ENCODE data around the gene PALS2.

PALS2 gene

GRCh38 chr7:24572997-24573553, at the start of gene PALS2:
PALS2 (plus strand) TSS chr7:24573452; CDS start chr7:24623668, 50,216 bp downstream.
- TF ChIP-seq Cebpa-rat (IDR thresholded peaks at IDR 0.05): no peak
- H3K9me3 ChIP-seq (replicated peaks in 1 of 11): no peaks in the 10 kb centered on the region
- peak within 1 kb of the TSS; percentile 85 to 95 (median 90) for H3K4me2 ChIP-seq
- peak within 1 kb of the TSS; percentile 79 to 96 (median 88) for H3K9ac ChIP-seq
- H4K20me1 ChIP-seq: peaks cover 0 to 45% (median 32%) of the 10 kb centered on the region in 11 experiments; a peak in 15 of 22 replicates
- 0 out of 22 replicates have a peak, but pooled peaks cover 0 to 5% (median 0%) of the 10 kb centered on the region in 11 experiments for H3K27me3 ChIP-seq
- H3K4me3 ChIP-seq: peak within 1 kb of the TSS; percentile 79 to 97 (median 92)
- H3K4me1 ChIP-seq: peaks cover 15 to 45% (median 41%) of the 10 kb centered on the region in 10 experiments; a peak in 18 of 20 replicates
- peak within 1 kb of the TSS; percentile 5 to 92 (median 86); a peak in 21 of 22 replicates for H3K27ac ChIP-seq
- no peaks in the 10 kb centered on the region for H3K36me3 ChIP-seq

- no peak for TF ChIP-seq Cebpa-rat (IDR thresholded peaks at IDR 0.05)
- no peaks in the 10 kb centered on the region for H3K36me3 ChIP-seq
- no peaks in the 10 kb centered on the region for H3K4me1 ChIP-seq
- no peak overlapping the region for H3K4me2 ChIP-seq
- H3K9ac ChIP-seq: no peak overlapping the region
- no peaks in the 10 kb centered on the region for H3K9me3 ChIP-seq (replicated peaks in 1 of 11)
- H3K4me3 ChIP-seq: no peak overlapping the region
- no peaks in the 10 kb centered on the region for H4K20me1 ChIP-seq
- H3K27ac ChIP-seq: no peak overlapping the region
- H3K27me3 ChIP-seq: no peaks in the 10 kb centered on the region
Measured at GRCh38 chr7:24531255-24531654, 42.0 kb upstream of the PALS2 start.

DNA sequence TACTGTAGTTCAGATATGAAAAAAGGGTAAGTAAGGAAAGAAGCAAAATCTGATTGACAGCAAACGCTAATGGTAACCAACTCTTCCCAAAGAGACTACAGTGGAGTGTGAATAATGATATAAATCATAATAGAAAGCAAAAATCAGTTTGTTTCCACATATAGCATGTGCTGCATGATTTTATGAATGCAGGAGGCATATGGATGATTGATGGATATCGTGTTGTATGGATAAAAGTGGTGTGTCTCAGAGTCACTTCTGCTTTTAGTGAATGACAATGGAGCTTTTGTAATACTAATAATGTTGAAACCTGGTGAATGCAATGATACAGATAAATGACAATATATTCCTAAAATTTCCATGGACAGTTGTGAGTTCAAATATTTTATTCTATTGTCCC, 36.6 kb upstream of the PALS2 start:
- no peaks in the 10 kb centered on the region for H4K20me1 ChIP-seq
- H3K9me3 ChIP-seq (replicated peaks in 1 of 11): no peaks in the 10 kb centered on the region
- no peak overlapping the region for H3K27ac ChIP-seq
- H3K9ac ChIP-seq: no peak overlapping the region
- no peaks in the 10 kb centered on the region for H3K36me3 ChIP-seq
- no peak overlapping the region for H3K4me3 ChIP-seq
- no peak overlapping the region for H3K4me2 ChIP-seq
- no peaks in the 10 kb centered on the region for H3K4me1 ChIP-seq
- no peaks in the 10 kb centered on the region for H3K27me3 ChIP-seq
- no peak for TF ChIP-seq Cebpa-rat (IDR thresholded peaks at IDR 0.05)

DNA sequence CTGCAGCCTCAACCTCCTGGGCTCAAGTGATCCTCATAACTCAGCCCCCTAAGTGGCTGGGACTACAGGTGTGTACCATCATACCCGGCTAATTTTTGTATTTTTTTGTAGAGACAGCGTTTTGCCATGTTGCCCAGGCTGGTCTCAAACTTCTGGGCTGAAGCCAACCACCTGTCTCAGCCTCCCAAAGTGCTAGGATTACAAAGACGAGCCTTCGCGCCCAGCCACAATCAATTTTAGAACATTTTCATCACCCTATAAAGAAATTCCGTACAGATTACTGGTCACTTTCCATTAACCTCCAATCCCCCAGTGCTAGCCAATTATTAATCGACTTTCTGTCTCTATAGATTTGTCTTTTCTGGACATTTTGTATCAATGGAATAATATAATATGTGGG, 32.3 kb upstream of the PALS2 start:
- Histone ChIP-seq H3K9ac (no peak overlapping the region), H4K20me1 (no peaks in the 10 kb centered on the region), H3K9me3 (replicated peaks in 1 of 11) (no peaks in the 10 kb centered on the region), H3K27ac (no peak overlapping the region), H3K4me1 (no peaks in the 10 kb centered on the region), H3K4me2 (no peak overlapping the region), H3K36me3 (no peaks in the 10 kb centered on the region), H3K27me3 (no peaks in the 10 kb centered on the region), H3K4me3 (no peak overlapping the region)
- TF ChIP-seq Cebpa-rat (IDR thresholded peaks at IDR 0.05): no peak

DNA sequence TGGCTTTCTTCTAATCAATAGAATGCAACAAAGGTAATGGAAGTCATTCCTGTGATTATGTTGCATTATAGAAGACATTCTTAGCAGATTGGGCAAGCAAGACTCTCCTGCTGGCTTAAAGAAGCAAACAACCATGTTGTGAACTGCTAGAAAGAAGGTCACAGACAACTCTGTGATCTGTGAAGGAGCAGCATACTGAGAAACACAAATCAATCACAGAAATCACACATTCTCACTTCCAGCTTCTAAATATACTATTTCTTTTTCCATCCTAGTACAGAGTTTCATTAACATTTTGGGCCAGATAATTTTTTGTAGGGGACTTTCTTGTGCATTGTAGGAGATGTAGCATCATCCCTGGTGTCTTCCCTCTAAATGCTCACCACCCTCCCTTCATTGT, 28.0 kb upstream of the PALS2 start:
- TF ChIP-seq Cebpa-rat (IDR thresholded peaks at IDR 0.05): no peak
- Histone ChIP-seq H3K4me1 (no peaks in the 10 kb centered on the region), H3K9ac (no peak overlapping the region), H4K20me1 (no peaks in the 10 kb centered on the region), H3K9me3 (replicated peaks in 1 of 11) (0 out of 22 replicates have a peak, but pooled peaks cover 0 to 3% (median 0%) of the 10 kb centered on the region in 11 experiments), H3K4me2 (no peak overlapping the region), H3K27ac (no peak overlapping the region), H3K27me3 (no peaks in the 10 kb centered on the region), H3K4me3 (no peak overlapping the region), H3K36me3 (no peaks in the 10 kb centered on the region)

DNA sequence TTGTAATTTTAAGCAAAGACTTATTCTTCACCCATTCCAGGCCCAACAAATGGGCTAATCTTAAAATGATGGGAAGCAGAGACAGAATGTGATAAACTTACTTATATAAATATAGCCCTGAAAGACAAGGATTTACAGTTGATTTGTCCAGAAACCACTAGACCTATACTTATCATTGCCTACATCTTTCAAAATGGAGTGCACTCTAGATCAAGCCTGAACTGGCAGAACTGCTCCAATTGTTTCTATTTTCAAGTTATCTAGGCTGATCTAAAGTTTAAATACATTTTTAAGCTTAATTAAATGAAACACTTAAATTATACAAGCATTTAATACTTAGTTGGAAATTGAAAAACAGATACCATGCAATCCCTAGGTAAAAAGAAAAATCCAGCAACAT, 24.9 kb upstream of the PALS2 start:
- no peak for TF ChIP-seq Cebpa-rat (IDR thresholded peaks at IDR 0.05)

DNA sequence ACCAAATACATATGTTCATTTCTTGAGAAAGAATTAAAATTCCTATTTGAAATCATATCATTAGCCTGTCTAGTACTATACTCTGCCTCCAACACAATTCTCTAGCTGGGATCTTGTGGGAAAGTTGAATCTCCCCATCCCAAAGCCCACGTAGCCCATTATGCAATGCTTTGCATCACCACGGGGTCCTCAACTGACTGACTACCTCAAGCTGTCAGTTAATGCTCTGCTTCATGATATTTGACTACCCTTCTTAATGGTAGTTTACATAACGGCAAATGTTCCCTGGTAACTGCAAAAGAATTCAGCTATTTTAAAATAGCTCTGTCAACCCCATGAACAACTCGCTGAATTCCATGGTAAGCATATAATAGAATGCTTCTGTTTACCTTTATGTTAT, 23.3 kb upstream of the PALS2 start:
- no peak overlapping the region for H3K4me2 ChIP-seq
- no peak for TF ChIP-seq Cebpa-rat (IDR thresholded peaks at IDR 0.05)
- 0 out of 22 replicates have a peak, but pooled peaks cover 0 to 3% (median 0%) of the 10 kb centered on the region in 11 experiments for H3K9me3 ChIP-seq (replicated peaks in 1 of 11)
- H4K20me1 ChIP-seq: no peaks in the 10 kb centered on the region
- H3K4me1 ChIP-seq: no peaks in the 10 kb centered on the region
- no peaks in the 10 kb centered on the region for H3K36me3 ChIP-seq
- H3K9ac ChIP-seq: no peak overlapping the region
- H3K27ac ChIP-seq: no peak overlapping the region
- H3K4me3 ChIP-seq: no peak overlapping the region
- H3K27me3 ChIP-seq: no peaks in the 10 kb centered on the region

More for the DNA sequence above, 24.9 kb upstream of the PALS2 start:
- Histone ChIP-seq H3K4me3 (no peak overlapping the region), H3K27ac (no peak overlapping the region), H3K4me2 (no peak overlapping the region), H3K9ac (no peak overlapping the region), H3K4me1 (no peaks in the 10 kb centered on the region), H4K20me1 (no peaks in the 10 kb centered on the region), H3K27me3 (no peaks in the 10 kb centered on the region), H3K9me3 (replicated peaks in 1 of 11) (0 out of 22 replicates have a peak, but pooled peaks cover 0 to 3% (median 0%) of the 10 kb centered on the region in 11 experiments), H3K36me3 (no peaks in the 10 kb centered on the region)

DNA sequence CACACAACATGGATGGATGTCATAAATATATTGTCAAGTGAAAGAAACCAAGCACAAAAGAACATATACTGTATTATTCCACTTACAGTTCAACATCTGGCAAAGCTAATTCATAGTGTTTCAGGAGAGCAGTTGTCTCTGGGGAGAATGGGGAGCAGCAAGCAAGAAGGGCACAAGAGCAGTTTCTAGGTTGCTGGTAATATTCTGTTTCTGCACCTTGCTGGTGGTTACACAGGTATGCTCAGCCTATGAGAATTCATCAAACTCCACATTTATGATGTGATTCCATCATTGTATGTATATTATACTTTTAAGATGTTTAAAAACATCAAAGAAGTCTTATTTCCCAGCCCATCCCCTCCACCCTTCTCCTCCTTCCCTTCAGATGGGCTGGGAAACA, 18.1 kb upstream of the PALS2 start:
- Histone ChIP-seq H3K9ac (no peak overlapping the region), H3K4me1 (no peaks in the 10 kb centered on the region), H4K20me1 (no peaks in the 10 kb centered on the region), H3K27me3 (no peaks in the 10 kb centered on the region), H3K36me3 (no peaks in the 10 kb centered on the region), H3K4me2 (no peak overlapping the region), H3K4me3 (no peak overlapping the region), H3K9me3 (replicated peaks in 1 of 11) (no peaks in the 10 kb centered on the region), H3K27ac (no peak overlapping the region)
- no peak for TF ChIP-seq Cebpa-rat (IDR thresholded peaks at IDR 0.05)

DNA sequence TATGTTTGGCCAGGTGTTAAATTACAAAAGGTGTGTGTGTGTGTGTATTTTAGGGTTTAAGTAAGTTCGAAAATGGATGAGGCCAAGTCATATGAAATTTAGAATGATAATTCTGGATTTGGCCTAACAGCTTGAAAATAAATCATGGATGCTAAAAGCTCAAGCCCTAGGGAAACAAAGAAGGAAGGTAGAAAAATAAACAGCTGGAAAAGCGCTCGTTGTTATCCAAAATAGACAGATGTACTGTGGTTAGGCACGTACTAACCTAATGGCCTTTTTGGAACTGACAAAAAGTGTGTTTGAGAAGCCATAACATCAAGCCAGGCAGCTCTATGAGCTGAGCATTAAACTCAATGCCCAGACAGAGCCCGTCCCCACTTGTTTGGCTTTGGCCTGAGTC, 17.5 kb upstream of the PALS2 start:
- no peaks in the 10 kb centered on the region for H3K4me1 ChIP-seq
- H4K20me1 ChIP-seq: no peaks in the 10 kb centered on the region
- no peak for TF ChIP-seq Cebpa-rat (IDR thresholded peaks at IDR 0.05)
- no peak overlapping the region for H3K4me2 ChIP-seq
- no peaks in the 10 kb centered on the region for H3K36me3 ChIP-seq
- no peak overlapping the region for H3K27ac ChIP-seq
- no peaks in the 10 kb centered on the region for H3K9me3 ChIP-seq (replicated peaks in 1 of 11)
- no peaks in the 10 kb centered on the region for H3K27me3 ChIP-seq
- no peak overlapping the region for H3K4me3 ChIP-seq
- H3K9ac ChIP-seq: no peak overlapping the region

- Histone ChIP-seq H3K9ac (no peak overlapping the region), H3K27ac (no peak overlapping the region), H3K4me2 (no peak overlapping the region), H3K4me3 (no peak overlapping the region), H4K20me1 (no peaks in the 10 kb centered on the region), H3K9me3 (replicated peaks in 1 of 11) (no peaks in the 10 kb centered on the region), H3K27me3 (no peaks in the 10 kb centered on the region), H3K36me3 (no peaks in the 10 kb centered on the region), H3K4me1 (no peaks in the 10 kb centered on the region)
- TF ChIP-seq Cebpa-rat (IDR thresholded peaks at IDR 0.05): no peak
Measured at GRCh38 chr7:24560772-24561171, 12.5 kb upstream of the PALS2 start.

All from BLaER1 treated with 17β-estradiol and CSF1 and Interleukin-3, amounts not matched to agents 10 nM and 100 nM (cell line).